GM19193 (cell line): ENCODE data around the gene ZNF33B.

Experiments
- POLR2A ChIP-seq: IDR thresholded peaks from 4 replicates; pipeline ENCODE4 v1.6.1; 2011; ENCODE audit not compliant: insufficient read depth, insufficient read length; ENCODE audit errors: extremely low read depth

Gene ZNF33B

GRCh38 chr10:42552188-42553063, 85.9 kb downstream of the ZNF33B start:
- TF ChIP-seq POLR2A, result peak; percentile 35

DNA sequence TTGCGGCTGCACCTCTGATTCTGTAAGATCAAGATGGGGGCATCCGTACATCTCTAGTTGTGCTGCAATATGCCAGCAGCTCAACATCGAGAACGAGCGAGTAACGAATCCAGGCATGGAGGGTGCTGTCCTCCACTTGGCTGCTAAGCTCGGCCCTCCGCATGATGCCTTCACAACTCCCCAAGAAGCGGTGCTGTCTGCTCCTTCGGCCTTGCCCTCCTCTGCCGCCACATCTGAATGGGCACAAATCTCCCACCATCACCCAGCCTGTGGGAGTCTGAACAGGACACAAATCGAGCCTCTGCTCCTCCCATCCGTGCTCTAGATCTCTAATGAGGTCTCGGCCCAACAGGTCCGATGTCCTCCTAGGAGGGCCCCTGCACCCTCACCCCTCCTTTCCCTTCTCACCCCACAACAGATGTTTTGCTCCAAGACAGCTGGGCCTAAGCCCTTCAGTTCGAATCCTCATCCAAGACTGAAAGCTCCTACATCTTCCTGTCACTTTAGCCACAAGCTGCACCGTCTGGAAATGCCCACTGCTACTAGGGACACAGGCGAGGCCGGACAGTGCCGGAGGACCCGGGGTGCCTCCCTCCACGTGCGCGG, 86.7 kb downstream of the ZNF33B start:
- no peak for TF ChIP-seq POLR2A

- TF ChIP-seq POLR2A, result no peak
These were observed 88.5 kb downstream of the ZNF33B start for GRCh38 chr10:42549851-42550250.

- TF ChIP-seq POLR2A, result no peak
These were observed 90.1 kb downstream of the ZNF33B start for GRCh38 chr10:42548254-42548653.

DNA sequence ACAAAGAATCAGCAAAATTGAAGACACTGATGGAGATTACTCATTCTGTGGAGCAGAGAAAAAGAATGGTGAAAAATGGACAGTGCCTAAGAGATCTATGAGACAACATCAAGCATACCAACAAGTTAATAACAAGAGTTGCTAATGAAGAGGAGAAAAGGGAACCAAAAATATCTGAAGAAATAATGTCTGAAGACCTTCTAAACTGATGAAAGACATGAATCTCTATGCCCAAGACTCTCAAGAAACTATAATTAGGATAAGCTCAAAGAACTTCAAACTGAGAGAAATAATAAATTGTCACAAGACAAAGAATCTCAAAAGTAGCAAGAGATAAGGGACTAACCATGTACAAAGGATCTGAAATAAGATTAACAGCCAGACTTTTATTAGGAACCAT, 93.4 kb downstream of the ZNF33B start:
- no peak for TF ChIP-seq POLR2A

GRCh38 chr10:42543840-42544372, 94.5 kb downstream of the ZNF33B start:
- TF ChIP-seq POLR2A, result no peak
